GM19043 (cell line): Measurements from ENCODE around the gene MYO3B.
"Not testable (repeated sequence)": the region's sequence is repeated elsewhere in the genome, so short reads cannot be mapped to it uniquely, and the experiment has no call there.

Source experiments
- ATAC-seq: cut with Tn5 transposase; IDR thresholded peaks from one replicate; pipeline ENCODE4 v1.9.1; 2021; ENCODE audit warnings: low read depth; ENCODE audit not compliant: unreplicated experiment

The MYO3B gene

GRCh38 chr2:170656669-170657068 lies 478.7 kb downstream of the MYO3B start:
- no peak for ATAC-seq

- ATAC-seq, result no peak
These were observed 482.5 kb downstream of the MYO3B start for GRCh38 chr2:170660409-170660808.

GRCh38 chr2:170665743-170666142 lies 487.8 kb downstream of the MYO3B start:
- ATAC-seq, result no peak

- ATAC-seq, result no peak
These were observed 492.0 kb downstream of the MYO3B start for GRCh38 chr2:170669909-170670308.

- ATAC-seq, result no peak
These were observed 492.7 kb downstream of the MYO3B start for GRCh38 chr2:170670651-170671050.

GRCh38 chr2:170671079-170671478 lies 493.1 kb downstream of the MYO3B start:
- ATAC-seq, result no peak

GRCh38 chr2:170674282-170674681 lies 496.3 kb downstream of the MYO3B start:
- not testable (repeated sequence) for ATAC-seq

GRCh38 chr2:170675701-170676100 lies 497.8 kb downstream of the MYO3B start:
- ATAC-seq, result no peak

- ATAC-seq, result no peak
These were observed 501.7 kb downstream of the MYO3B start for GRCh38 chr2:170679607-170680079.

- ATAC-seq, result peak; percentile 84
These were observed 502.4 kb downstream of the MYO3B start for GRCh38 chr2:170680172-170680941.

- ATAC-seq, result no peak
These were observed 503.4 kb downstream of the MYO3B start for GRCh38 chr2:170681311-170681710.

GRCh38 chr2:170685591-170685990 lies 507.6 kb downstream of the MYO3B start:
- no peak for ATAC-seq

- ATAC-seq, result no peak
These were observed 511.5 kb downstream of the MYO3B start for GRCh38 chr2:170689481-170689880.

- ATAC-seq, result no peak
These were observed 512.7 kb downstream of the MYO3B start for GRCh38 chr2:170690640-170691039.

- ATAC-seq, result no peak
These were observed 516.4 kb downstream of the MYO3B start for GRCh38 chr2:170694316-170694715.

- ATAC-seq, result no peak
These were observed 517.8 kb downstream of the MYO3B start for GRCh38 chr2:170695521-170696410.

GRCh38 chr2:170696948-170697347 lies 519.0 kb downstream of the MYO3B start:
- ATAC-seq, result no peak

GRCh38 chr2:170701011-170701410 lies 523.1 kb downstream of the MYO3B start:
- ATAC-seq, result no peak

GRCh38 chr2:170703776-170704476 lies 526.0 kb downstream of the MYO3B start:
- no peak for ATAC-seq
